Ishikawa (cell line): Measurements from ENCODE around the gene TMEM131.

Experiments used
- CREB1 ChIP-seq: IDR thresholded peaks from 2 replicates; pipeline ENCODE4 v1.6.1; 2012; ENCODE audit warnings: low read depth
- EGR1 ChIP-seq: IDR thresholded peaks from 2 replicates; pipeline ENCODE4 v1.6.1; 2012
- EP300 ChIP-seq: IDR thresholded peaks from 2 replicates; pipeline ENCODE4 v1.6.1; 2012; ENCODE audit warnings: borderline replicate concordance
- TEAD4 ChIP-seq: IDR thresholded peaks from 2 replicates; pipeline ENCODE4 v1.6.1; 2012

GRCh38 chr2:97845818-97846217 is 149.9 kb downstream of the TMEM131 start:
- TF ChIP-seq TEAD4 = no peak
- TF ChIP-seq EGR1 = no peak
- TF ChIP-seq CREB1 = no peak
- TF ChIP-seq EP300 = no peak
